Inferior parietal cortex (tissue), 1 donor: ENCODE data around the gene POU2AF3.
"Not testable (repeated sequence)": the region's sequence is repeated elsewhere in the genome, so short reads cannot be mapped to it uniquely, and the experiment has no call there.

Source experiments
- DNase-seq: peaks from one replicate; pipeline ENCODE4 v3.0.0-alpha.2; 2016; ENCODE audit errors: extremely low spot score

POU2AF3 gene

GRCh38 chr11:111298413-111299100, at the start of gene POU2AF3:
TSS of gene POU2AF3 (plus strand) at chr11:111298546. CDS start at chr11:111298582, 36 bp downstream.
- no peak for DNase-seq

DNA sequence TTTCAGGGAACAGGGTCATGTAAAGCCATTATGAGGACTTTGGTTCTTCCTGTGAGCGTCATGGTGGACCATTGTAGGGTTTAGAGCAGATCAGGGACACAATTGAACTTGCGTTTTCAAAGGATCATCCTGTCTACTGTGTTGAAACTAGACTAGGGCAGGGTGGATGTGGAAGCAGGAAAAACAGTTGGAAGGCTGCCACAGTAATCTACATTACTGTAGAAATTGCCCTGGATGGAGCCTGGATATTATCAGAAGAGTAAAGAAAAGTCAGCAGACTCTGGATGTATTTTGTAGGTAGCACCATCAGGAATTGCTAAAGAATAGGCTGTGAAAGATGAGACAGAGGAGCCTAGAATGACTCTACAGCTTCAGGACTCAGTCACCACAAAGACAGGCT, 47.4 kb upstream of the POU2AF3 start:
- no peak for DNase-seq

- DNase-seq = no peak
Observed at GRCh38 chr11:111253131-111253530, 45.2 kb upstream of the POU2AF3 start.

DNA sequence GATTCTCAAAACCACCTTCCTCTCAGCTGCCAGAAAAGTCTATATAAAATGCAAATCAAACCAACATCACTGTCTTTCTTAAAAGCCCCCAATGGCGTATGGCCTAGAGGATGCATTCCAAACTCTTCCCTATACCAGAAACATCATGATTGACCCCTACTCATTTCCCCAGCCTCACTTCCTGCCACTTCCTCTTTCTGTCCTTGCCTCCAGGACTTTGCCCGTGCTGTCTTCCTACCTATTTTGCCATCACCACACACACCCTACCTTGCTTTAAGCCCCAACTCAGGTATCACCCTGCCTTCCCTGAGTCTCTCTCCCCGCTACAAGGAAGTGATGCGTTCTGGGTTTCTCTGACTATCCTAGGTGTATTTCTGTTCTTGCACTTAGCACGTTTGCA, 44.7 kb upstream of the POU2AF3 start:
- DNase-seq = no peak

- DNase-seq = no peak
Observed at GRCh38 chr11:111258046-111258445, 40.3 kb upstream of the POU2AF3 start.

DNA sequence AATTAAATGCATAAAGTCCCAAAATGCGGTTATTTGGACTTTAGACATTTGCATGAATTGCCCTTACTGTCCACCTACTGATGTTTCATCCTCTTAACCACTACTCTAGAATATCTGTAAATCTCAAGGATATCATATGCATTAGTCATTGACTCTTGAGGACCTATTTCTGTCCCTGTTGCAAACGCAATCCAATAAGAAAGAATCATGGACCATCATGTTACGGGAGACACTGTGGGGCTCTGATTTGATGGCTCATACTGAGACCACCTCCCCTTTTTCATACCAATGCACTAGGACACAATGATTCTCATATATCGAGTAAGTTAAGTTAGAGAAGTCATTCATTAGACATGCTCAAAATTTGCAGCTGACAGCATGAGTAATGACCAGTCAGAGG, 38.5 kb upstream of the POU2AF3 start:
- no peak for DNase-seq

GRCh38 chr11:111260811-111261210, 37.5 kb upstream of the POU2AF3 start:
- DNase-seq = no peak

DNA sequence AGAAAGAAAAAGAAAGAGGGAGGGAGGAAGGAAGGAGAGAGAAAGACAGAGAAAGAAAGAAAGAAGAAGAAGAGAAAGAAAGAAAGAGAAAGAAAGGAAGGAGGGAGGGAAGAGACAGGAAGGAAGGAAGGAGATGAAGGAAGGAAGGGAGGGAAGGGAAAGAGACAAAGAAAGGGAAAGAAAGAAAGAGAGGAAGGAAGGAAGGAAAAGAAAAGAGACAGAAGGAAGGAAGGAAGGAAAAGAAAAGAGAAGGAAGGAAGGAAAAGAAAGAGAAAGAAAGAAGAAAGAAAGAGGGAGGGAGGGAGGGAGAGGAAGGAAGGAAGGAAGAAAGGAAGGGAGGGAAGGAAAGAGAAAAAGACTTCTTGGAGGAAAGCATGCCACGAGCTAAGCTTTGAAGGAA, 33.7 kb upstream of the POU2AF3 start:
- no peak for DNase-seq

- DNase-seq = no peak
Observed at GRCh38 chr11:111265421-111265820, 32.9 kb upstream of the POU2AF3 start.

DNA sequence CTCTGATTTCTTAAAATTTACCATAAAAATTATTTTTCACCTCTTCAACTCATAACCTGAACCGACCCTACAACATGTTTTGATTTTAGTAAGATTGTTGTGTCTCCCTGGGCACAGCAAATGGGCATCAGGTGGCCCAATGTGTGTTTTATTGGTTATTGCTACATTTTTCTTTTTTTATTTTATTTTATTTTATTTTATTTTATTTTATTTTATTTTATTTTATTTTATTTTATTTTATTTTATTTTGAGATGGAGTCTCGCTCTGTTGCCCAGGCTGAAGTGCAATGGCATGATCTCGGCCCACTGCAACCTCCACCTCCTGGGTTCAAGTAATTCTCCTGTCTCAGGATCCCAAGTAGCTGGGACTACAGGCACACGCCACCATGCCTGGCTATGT, 30.0 kb upstream of the POU2AF3 start:
- not testable (repeated sequence) for DNase-seq

DNA sequence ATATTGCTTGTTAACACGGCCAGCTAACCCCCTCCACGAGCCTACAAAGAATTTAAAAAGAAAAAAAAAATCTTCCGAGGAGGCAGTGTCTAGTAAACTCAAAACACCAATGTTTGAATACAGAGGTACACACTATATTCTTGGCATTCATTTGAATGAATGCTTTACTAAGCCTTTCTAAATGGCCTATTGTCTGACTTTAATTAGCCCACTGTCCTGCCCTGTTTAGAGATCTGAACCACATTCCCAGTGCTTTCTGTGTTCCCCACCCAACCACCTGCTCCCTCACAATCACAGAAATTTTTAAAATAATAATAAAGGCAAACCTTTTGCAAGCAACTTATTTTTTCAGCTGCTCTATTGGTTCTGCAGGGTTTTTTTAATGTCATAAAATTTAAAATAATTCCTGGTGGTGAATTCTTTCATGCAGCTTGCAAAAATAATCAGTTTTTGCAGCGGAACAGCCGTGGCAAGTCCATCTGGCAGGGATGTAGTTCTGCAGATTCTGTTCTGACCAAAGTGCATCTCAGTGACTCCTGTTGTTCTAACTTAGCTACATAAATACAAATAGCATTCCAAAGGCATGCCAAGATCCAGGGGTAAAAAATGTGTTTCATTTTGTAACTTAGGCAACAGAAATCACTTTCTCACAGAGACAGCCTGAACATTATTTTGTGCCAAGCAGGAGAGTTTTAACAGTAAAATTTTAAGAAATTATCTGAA, 29.0 kb upstream of the POU2AF3 start:
- peak; percentile 57 for DNase-seq

- DNase-seq = no peak
Observed at GRCh38 chr11:111272420-111272819, 25.9 kb upstream of the POU2AF3 start.

- DNase-seq = no peak
Observed at GRCh38 chr11:111282562-111283075, 15.7 kb upstream of the POU2AF3 start.

GRCh38 chr11:111283945-111284481, 14.3 kb upstream of the POU2AF3 start:
- no peak for DNase-seq

DNA sequence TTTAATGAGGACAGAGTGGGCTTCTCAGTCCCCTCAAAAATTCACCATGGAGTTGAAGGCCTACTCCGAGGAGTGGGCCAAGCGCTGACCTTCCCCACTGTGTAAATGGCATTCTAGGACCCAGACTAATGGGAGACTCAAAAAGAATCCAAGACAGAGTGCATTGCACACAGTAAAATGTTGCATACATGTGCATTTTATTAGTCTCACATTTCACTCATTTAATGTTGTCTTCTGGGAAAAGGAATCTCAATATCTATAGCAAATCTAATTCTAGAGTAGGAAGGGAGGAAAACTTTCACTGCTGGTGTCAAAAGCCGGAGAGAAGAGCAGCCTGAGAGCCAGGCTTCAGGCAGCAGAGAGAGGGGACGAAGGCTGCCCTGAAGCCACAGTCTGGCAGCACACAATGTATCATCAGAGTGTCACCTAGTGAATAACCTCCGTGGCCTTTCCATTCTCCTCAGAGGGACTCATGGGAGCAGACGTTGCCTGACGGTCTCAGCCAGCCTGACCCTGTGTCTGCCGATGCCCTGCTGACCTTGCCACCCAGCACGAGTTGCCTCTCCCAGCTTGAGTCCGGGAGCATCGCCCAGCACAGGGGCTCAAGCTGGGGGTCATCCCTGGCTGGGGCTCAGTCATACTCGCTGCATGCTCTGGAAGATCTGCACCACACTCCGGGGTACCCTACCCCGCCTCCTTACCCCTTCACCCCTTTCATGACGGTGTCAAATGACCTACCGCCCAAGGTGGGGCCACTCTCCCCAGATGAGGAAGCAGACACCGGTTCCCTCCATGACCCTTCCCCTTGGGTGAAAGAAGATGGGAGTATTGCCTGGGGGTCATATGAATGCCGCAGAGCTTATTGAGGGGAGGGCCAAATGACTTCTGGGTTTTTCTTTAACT, 12.9 kb upstream of the POU2AF3 start:
- no peak for DNase-seq

DNA sequence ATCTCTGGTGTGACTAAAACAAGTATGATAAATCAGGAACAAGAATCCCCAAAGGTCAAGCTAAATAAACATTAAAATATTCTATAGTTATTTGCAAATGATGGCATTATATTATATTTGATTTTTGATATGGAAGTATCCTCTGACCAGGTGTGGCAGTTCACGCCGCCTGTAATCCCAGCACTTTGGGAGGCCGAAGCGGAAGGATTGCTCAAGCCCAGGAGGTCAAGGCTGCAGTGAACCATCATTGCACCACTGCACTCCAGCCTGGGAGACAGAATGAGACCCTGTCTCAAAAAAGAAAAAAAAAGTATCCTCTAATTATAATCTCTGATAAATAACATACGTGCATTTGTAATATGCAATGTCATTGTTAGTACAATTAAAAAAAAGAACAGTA, 6.6 kb upstream of the POU2AF3 start:
- DNase-seq = no peak

DNA sequence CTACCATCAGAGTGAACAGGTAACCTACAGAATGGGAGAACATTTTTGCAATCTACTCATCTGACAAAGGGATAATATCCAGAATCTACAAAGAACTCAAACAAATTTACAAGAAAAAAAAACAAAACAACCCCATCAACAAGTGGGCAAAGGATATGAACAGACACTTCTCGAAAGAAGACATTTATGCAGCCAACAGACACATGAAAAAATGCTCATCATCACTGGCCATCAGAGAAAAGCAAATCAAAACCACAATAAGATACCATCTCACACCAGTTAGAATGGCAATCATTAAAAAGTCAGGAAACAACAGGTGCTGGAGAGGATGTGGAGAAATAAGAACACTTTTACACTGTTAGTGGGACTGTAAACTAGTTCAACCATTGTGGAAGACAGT, 5.9 kb upstream of the POU2AF3 start:
- not testable (repeated sequence) for DNase-seq

DNA sequence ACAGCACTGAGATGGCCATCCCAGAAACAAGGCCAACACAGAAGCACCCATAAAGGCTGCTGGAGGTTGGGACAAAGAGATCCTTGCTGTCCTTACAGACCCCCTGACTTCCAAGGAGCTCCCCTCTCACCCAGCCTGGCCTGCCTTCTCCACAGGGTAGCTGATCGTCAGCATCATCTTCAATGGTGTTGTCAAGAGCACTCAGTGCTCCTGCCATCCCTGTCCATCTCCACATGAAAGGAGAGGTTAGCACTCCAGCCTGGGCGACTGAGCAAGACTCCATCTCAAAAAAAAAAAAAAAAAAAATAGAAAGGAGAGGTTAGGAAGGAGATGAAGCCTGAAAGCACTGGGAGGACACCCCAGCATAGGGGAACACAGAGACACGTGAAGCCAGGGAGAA, 2.1 kb upstream of the POU2AF3 start:
- no peak for DNase-seq

GRCh38 chr11:111297696-111298095, 650 bp upstream of the POU2AF3 start:
- no peak for DNase-seq

DNA sequence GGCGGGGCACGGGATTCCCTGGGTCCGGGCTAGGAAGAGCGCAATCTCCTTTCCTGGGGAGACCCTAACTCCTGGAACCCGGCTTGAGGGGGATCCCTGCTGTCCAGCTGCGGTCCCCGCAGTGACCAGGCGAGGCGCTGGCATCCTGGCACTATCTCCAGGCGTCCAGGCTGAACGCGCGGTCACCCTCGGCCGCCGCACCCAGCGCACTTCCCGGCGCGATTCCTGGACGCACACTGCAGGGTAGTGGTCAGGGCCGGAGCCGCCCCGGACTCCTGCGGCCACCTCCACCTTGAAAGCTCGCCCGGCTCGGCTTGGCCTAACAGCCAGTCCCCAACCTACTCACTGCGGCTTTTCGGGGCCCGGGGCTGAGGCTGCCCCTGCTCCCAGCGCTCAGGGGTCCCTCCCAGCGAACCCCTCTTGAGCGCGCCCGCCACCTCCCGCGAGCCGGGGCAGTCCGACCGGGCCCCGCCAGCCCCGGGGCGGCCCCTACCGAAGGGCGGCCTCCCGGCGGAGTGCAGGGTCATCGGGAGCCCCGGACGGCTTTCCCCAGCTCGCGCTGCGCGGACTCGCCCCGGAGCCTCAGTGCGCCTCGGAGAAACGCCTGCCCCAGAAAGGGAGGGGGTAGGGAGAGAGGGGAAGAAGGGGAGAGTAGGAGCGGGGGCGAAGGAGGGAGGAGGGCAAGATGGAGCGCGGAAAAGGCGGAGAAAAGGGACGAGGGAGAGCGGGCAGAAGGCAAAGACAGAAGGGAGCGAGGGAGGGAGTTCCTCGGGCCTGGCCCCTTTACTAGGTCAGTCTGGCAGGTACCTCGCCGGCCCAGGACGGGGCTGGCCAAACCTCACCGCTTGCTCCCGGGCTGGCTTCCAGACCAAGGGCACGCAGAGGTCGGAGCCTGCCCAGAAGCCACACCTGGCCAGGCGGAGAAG, 1.0 kb downstream of the POU2AF3 start:
- DNase-seq = peak; percentile 31

- no peak for DNase-seq
Observed at GRCh38 chr11:111300569-111300968, 2.2 kb downstream of the POU2AF3 start.
